HepG2 (cell line): ENCODE measurements around the gene ARMH1. TPM values are rescaled to one million over a fixed set of nuclear protein-coding genes. Genes with fewer than 3 reads are reported as not detected.

Source experiments
- ATAC-seq: fragments of 200-7000 bp; cut with Tn5 transposase; 3 replicates; pipeline ENCODE4 v1.9.1; 2020; ENCODE audit warnings: mild to moderate bottlenecking, moderate library complexity
- BruUV-seq: library from RNA; stranded (reverse); fragments of 400-500 nt; replicated peaks from 2 replicates; lab custom pipeline; 2021; lab: Mats Ljungman, UMichigan
- CTCF ChIA-PET: fragments of 300-600 bp; formaldehyde crosslinking; extraction: SDS; loops from one replicate; lab custom pipeline; 2021; ENCODE audit warnings: low total read pairs, inconsistent platforms, low intra/inter-chr PET ratio; lab: Yijun Ruan, JAX
- POLR2A ChIA-PET: fragments of 350-600 bp; sonication (Branson Sonifier 250); formaldehyde crosslinking; loops from one replicate; lab custom pipeline; 2020; ENCODE audit warnings: antibody characterized with exemption, inconsistent platforms; lab: Yijun Ruan, JAX
- DNase-seq: peaks from one replicate; pipeline ENCODE4 v3.0.0-alpha.2; 2015; ENCODE audit warnings: low spot score
- FAIRE-seq: peaks from 3 replicates; lab custom pipeline; 2011; peaks lifted over from hg19 to GRCh38; lab: Jason Lieb, UNC
- H2AFZ ChIP-seq: one replicate; pipeline ENCODE4 v1.6.1; 2011; ENCODE audit warnings: low read length, inconsistent platforms
- H3K27ac ChIP-seq: fragments of 300-600 bp; 3 replicates; pipeline ENCODE4 v1.8.0; 2011; ENCODE audit warnings: mixed run types, mild to moderate bottlenecking, mixed read lengths, low read length, inconsistent platforms; ENCODE audit not compliant: insufficient read depth; ENCODE audit errors: extremely low read length
- H3K27me3 ChIP-seq, 2 experiments: fragments of 200-600 bp in 1 of 2; 2 replicates in 1 of 2; 3 replicates in 1 of 2; pipeline versions ENCODE4 v1.6.0 to v1.8.0; 2011; ENCODE audit warnings: low read length in 2 of 2, mild to moderate bottlenecking in 2 of 2, moderate library complexity in 2 of 2, inconsistent platforms in 1 of 2; ENCODE audit not compliant: insufficient read depth in 2 of 2, control insufficient read depth in 1 of 2
- H3K36me3 ChIP-seq, 2 experiments: fragments of 200-600 bp in 1 of 2; replicated peaks in 1 of 2; 2 replicates in 1 of 2; 3 replicates in 1 of 2; pipeline versions ENCODE4 v1.5.1 to v1.8.0; 2011; ENCODE audit warnings: low read length in 2 of 2, inconsistent platforms in 1 of 2; ENCODE audit not compliant: insufficient read depth in 2 of 2, control insufficient read depth in 1 of 2
- H3K4me1 ChIP-seq: 2 replicates; pipeline ENCODE4 v1.5.1; 2012; ENCODE audit warnings: low read length, inconsistent platforms; ENCODE audit not compliant: insufficient read depth
- H3K4me2 ChIP-seq: 2 replicates; pipeline ENCODE4 v1.6.0; 2011; ENCODE audit warnings: low read depth, low read length, inconsistent platforms
- H3K4me3 ChIP-seq, 3 experiments: fragments of 200-600 bp in 1 of 3; sonication (generic), shearing (Covaris generic) in 1 of 3; replicated peaks in 1 of 3; 2 replicates each; pipeline ENCODE4 v1.5.1; 2011 to 2016; ENCODE audit warnings: low read length in 3 of 3, inconsistent platforms in 2 of 3, low read depth in 2 of 3, mild to moderate bottlenecking in 2 of 3, control low read depth in 1 of 3, mixed read lengths in 1 of 3; ENCODE audit not compliant: insufficient read depth in 1 of 3
- H3K79me2 ChIP-seq: one replicate; pipeline ENCODE4 v1.6.1; 2011; ENCODE audit warnings: low read length, inconsistent platforms; ENCODE audit not compliant: insufficient read depth
- H3K9ac ChIP-seq: 2 replicates; pipeline ENCODE4 v1.6.0; 2011; ENCODE audit warnings: mild to moderate bottlenecking, low read depth, low read length, inconsistent platforms; ENCODE audit not compliant: insufficient read depth
- H3K9me3 ChIP-seq: 2 replicates; pipeline ENCODE4 v1.5.1; 2012; ENCODE audit warnings: mild to moderate bottlenecking, low read length
- H4K20me1 ChIP-seq: 2 replicates; pipeline ENCODE4 v1.6.0; 2011; ENCODE audit warnings: inconsistent platforms, mild to moderate bottlenecking, low read length, moderate library complexity; ENCODE audit not compliant: insufficient read depth
- CEBPG ChIP-seq: IDR thresholded peaks from 2 replicates; pipeline ENCODE4 v1.6.1; 2016
- CENPT ChIP-seq: sonication (generic); formaldehyde crosslinking; IDR thresholded peaks from 2 replicates; pipeline ENCODE4 v1.8.0; 2022; ENCODE audit warnings: low read depth, mild to moderate bottlenecking, moderate library complexity, missing genetic modification reagents
- ELF1 ChIP-seq: sonication (generic); formaldehyde crosslinking; IDR thresholded peaks from 2 replicates; pipeline ENCODE4 v1.4.0; 2020; ENCODE audit warnings: missing genetic modification reagents
- MYC ChIP-seq: sonication (generic); formaldehyde crosslinking; IDR thresholded peaks from 2 replicates; pipeline ENCODE4 v1.9.0; 2021; ENCODE audit warnings: missing genetic modification reagents, borderline replicate concordance
- PCBP1 ChIP-seq: fragments of 200-400 bp; formaldehyde crosslinking; IDR thresholded peaks from 2 replicates; pipeline ENCODE4 v1.6.1; 2017; ENCODE audit warnings: mild to moderate bottlenecking, low read depth, low read length, borderline replicate concordance
- SIN3A ChIP-seq: IDR thresholded peaks from 2 replicates; pipeline ENCODE4 v1.6.1; 2011; ENCODE audit warnings: low read depth, mild to moderate bottlenecking, control low read depth, low read length, borderline replicate concordance
- SNAPC4 ChIP-seq: sonication (generic); formaldehyde crosslinking; IDR thresholded peaks from 2 replicates; pipeline ENCODE4 v1.4.0; 2020; ENCODE audit warnings: mild to moderate bottlenecking, missing genetic modification reagents
- TFE3 ChIP-seq: IDR thresholded peaks from 2 replicates; pipeline ENCODE4 v1.6.1; 2016
- THAP8 ChIP-seq: sonication (generic); formaldehyde crosslinking; IDR thresholded peaks from 2 replicates; pipeline ENCODE4 v1.5.1; 2020; ENCODE audit warnings: missing genetic modification reagents, mild to moderate bottlenecking, borderline replicate concordance
- ZBTB7B ChIP-seq: sonication (generic); formaldehyde crosslinking; IDR thresholded peaks from 2 replicates; pipeline ENCODE4 v1.4.0; 2020; ENCODE audit warnings: missing genetic modification reagents
- ZNF7 ChIP-seq: IDR thresholded peaks from 2 replicates; pipeline ENCODE4 v1.6.1; 2016; ENCODE audit warnings: missing biosample characterization, missing genetic modification reagents
- WGBS: methylation state at CpG from one replicate; pipeline ENCODE4 v1.1.6; 2017; ENCODE audit warnings: low lambda C conversion rate; 5-methylcytosine and 5-hydroxymethylcytosine counted together
- in situ Hi-C: cut with HindIII; loops from 2 replicates; pipeline ENCODE4 v1.10.0; 2017; ENCODE audit warnings: low pct_unique_long_range_greater_than_20kb; ENCODE audit not compliant: extremely low pct_ligation_motif_present
- intact Hi-C: fragments of 100-400 bp; cut with micrococcal nuclease; formaldehyde crosslinking; loops from one replicate; pipeline ENCODE4 v1.10.0; 2022; ENCODE audit not compliant: unreplicated experiment
- polyA plus RNA-seq, 8 experiments: library from polyadenylated mRNA; depleted of rRNA in 3 of 8; stranded (reverse) in 7 of 8; unstranded in 1 of 8; fragments of >200 nt; fragmentation: Illumina TruSeq in 4 of 8; extraction: Trizol in 4 of 8; gene quantifications; 2 replicates each; pipeline versions ENCODE4 v1.2.1 to v1.2.3, GENCODE V29; 2011 to 2016; ENCODE audit warnings: low read depth in 4 of 8, missing spikeins in 1 of 8, mixed read lengths in 1 of 8; ENCODE audit not compliant: insufficient read depth in 1 of 8
- total RNA-seq, 5 experiments: library from RNA; depleted of rRNA; stranded (reverse); fragments of >200 nt; fragmentation: Illumina TruSeq; extraction: Trizol; gene quantifications; 2 replicates each; pipeline ENCODE4 v1.2.3, GENCODE V29; 2016; ENCODE audit warnings: low read depth in 1 of 5

The ARMH1 gene
- total and polyA plus RNA-seq, 2 of the 13 experiments (the other 11 are each of a cell fraction or from before 2014, with no cell fraction given), result 0.69 TPM; not detected in 1

GRCh38 chr1:44640200-44640853 lies 34.2 kb upstream of the ARMH1 start:
- H3K4me1 ChIP-seq, result no peaks in the 10 kb centered on the region
- H3K27me3 ChIP-seq, result no peaks in the 10 kb centered on the region
- no peaks in the 10 kb centered on the region for H4K20me1 ChIP-seq
- no TSS peak for BruUV-seq
- no peak overlapping the region for H3K4me3 ChIP-seq
- H3K9ac ChIP-seq, result no peak overlapping the region
- TF ChIP-seq THAP8 (CRISPR knock-in tag) (no peak), ELF1 (CRISPR knock-in tag) (no peak), SNAPC4 (CRISPR knock-in tag) (no peak), CEBPG (CRISPR knock-in tag) (no peak), MYC (no peak), ZBTB7B (CRISPR knock-in tag) (no peak), ZNF7 (CRISPR knock-in tag) (no peak), SIN3A (no peak), TFE3 (no peak), PCBP1 (no peak), CENPT (CRISPR knock-in tag) (no peak)
- FAIRE-seq, result no peak
- ChIA-PET CTCF (no interaction called here), POLR2A (interaction anchor here (1.1 to 2.2 kb wide), 3 partner anchors 9 to 34 kb away, joined by 3 to 14 read pairs (median 5); partner anchors contain the start of genes ARMH1 and TMEM53)
- DNase-seq, result no peak
- no peak overlapping the region for H3K4me2 ChIP-seq
- 96% methylated on average over 24 of the region's 24 CpGs for WGBS
- in situ Hi-C loops, result no loop called here
- intact Hi-C loops, result no loop called here
- H3K36me3 ChIP-seq, result peaks cover 59 to 94% of the 10 kb centered on the region in 2 experiments
- no peak overlapping the region for H2AFZ ChIP-seq
- no peak overlapping the region for H3K27ac ChIP-seq
- H3K9me3 ChIP-seq, result no peaks in the 10 kb centered on the region
- ATAC-seq, result no peak
- H3K79me2 ChIP-seq, result no peaks in the 10 kb centered on the region
